ENCODE data around the gene CDC42EP5. TPM values are rescaled to one million over a fixed set of nuclear protein-coding genes. Genes with fewer than 3 reads are reported as not detected.

Gene CDC42EP5
- total RNA-seq, 1 experiment from 2014 or later = 11.5 TPM

GRCh38 chr19:54464630-54465425, 8.3 kb downstream of the CDC42EP5 start (continued):
- TF ChIP-seq ZNF512 (CRISPR knock-in tag; IDR thresholded peaks at IDR 0.05; ENCODE audit: borderline replicate concordance) (no peak), ZMAT4 (CRISPR knock-in tag; IDR thresholded peaks at IDR 0.05) (no peak), CREM (CRISPR knock-in tag; IDR thresholded peaks at IDR 0.05) (peak; percentile 89), ATF3 (CRISPR knock-in tag; conservative IDR thresholded peaks at IDR 0.05) (no peak), ZNF281 (CRISPR knock-in tag; IDR thresholded peaks at IDR 0.05) (no peak), MLX (CRISPR knock-in tag; IDR thresholded peaks at IDR 0.05) (0 out of 2 replicates have a peak, but pooled peaks have one; percentile 27), TP53 (CRISPR knock-in tag; IDR thresholded peaks at IDR 0.05) (0 out of 2 replicates have a peak, but pooled peaks have one; percentile 42), CTCF (IDR thresholded peaks at IDR 0.05) (no peak), IRF1 (CRISPR knock-in tag; IDR thresholded peaks at IDR 0.05) (peak; percentile 60; the same call in 1 of the 2 replicates), ETV6 (CRISPR knock-in tag; IDR thresholded peaks at IDR 0.05) (peak; percentile 63), USF1 (CRISPR knock-in tag; IDR thresholded peaks at IDR 0.05) (peak; percentile 24; the same call in 1 of the 2 replicates), ZNF263 (CRISPR knock-in tag; IDR thresholded peaks at IDR 0.05; ENCODE audit: low read depth) (no peak), TEAD1 (CRISPR knock-in tag; IDR thresholded peaks at IDR 0.05) (0 out of 2 replicates have a peak, but pooled peaks have one; percentile 19)

GRCh38 chr19:54464044-54464629, 9.0 kb downstream of the CDC42EP5 start:
- peak overlapping the region; percentile 78 for H3K4me3 Mint-ChIP-seq
- ATAC-seq = peak; percentile 64
- no peak for TF ChIP-seq OVOL2 (CRISPR knock-in tag; IDR thresholded peaks at IDR 0.05; ENCODE audit: borderline replicate concordance)
- 0 out of 2 replicates have a peak, but pooled peaks have one; percentile 25 for TF ChIP-seq ZBTB43 (CRISPR knock-in tag; IDR thresholded peaks at IDR 0.05)
- H3K4me1 Mint-ChIP-seq = peaks cover 7% of the 10 kb centered on the region
- ChIA-PET CTCF (interaction anchor here (1.0 to 2.6 kb wide), 8 partner anchors 16 to 624 kb away, joined by 3 to 27 read pairs (median 4); partner anchors contain the start of genes LENG8 and TTYH1), POLR2A (interaction anchor here (0.6 to 1.0 kb wide), 6 partner anchors 9 to 841 kb away, joined by 3 to 13 read pairs (median 5); partner anchors contain the start of genes CDC42EP5 and LENG8)
- H3K36me3 Mint-ChIP-seq = peaks cover 10% of the 10 kb centered on the region
- H3K27me3 Mint-ChIP-seq (ENCODE audit: low read depth) = peaks cover 31% of the 10 kb centered on the region
- DNase-seq (ENCODE audit: low spot score) = peak; percentile 98
- H3K9me3 Mint-ChIP-seq = no peaks in the 10 kb centered on the region
- H3K27ac Mint-ChIP-seq = peak overlapping the region; percentile 99
